Measurements from ENCODE around the gene HSDL1. TPM values are rescaled to one million over a fixed set of nuclear protein-coding genes. Genes with fewer than 3 reads are reported as not detected.
"Not testable (repeated sequence)": the region's sequence is repeated elsewhere in the genome, so short reads cannot be mapped to it uniquely, and the experiment has no call there.

Gene HSDL1
- total RNA-seq, 1 experiment from 2014 or later, result 55.2 TPM

DNA sequence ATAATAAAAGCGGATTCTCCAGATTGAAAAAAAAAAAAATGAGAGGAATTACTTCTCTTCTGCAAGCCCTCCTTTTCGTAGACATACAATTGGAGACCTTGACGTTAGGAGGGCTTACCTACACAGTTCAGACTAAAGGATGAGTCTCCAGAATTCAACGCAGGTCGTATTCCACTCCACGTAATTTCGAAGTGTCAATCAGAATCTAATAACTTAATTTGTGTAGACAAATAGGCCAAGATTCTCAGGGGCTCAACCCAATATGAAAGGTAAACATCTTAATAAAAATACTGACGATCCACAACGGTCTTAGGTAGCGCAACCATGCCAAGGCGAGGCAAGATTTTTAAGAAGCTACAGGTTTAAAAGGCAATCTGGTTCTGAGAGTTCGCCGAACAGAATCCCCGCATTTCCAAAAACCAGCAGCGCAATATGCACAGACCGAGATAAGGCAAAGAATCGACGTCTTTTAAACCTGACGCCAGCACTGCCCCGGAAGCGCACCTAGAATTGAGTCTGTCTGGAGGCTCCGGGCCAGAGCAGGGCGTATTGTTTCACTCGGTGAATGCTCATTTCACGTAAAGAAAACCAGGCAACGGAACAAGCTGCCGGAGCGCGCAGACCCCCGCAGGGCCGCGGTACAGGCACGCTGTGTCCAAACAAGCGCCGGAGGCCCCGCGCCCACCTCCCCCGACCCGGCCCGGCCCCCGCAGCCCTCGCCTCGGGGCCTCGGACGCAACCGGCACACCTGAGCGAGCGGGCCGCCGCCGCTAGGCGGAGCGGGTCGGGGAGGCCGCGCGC, 28.9 kb downstream of the HSDL1 start:
- H3K9me3 ChIP-seq (ENCODE audit: low read length), result no peaks in the 10 kb centered on the region
- H3K4me3 ChIP-seq (ENCODE audit: low read length), result peak overlapping the region; percentile 91
- H3K9me2 ChIP-seq (replicated peaks; ENCODE audit: insufficient read depth, low read length), result no peaks in the 10 kb centered on the region
- peak overlapping the region; percentile 98 for H3K9ac ChIP-seq (ENCODE audit: low read length)
- H3K36me3 ChIP-seq (ENCODE audit: insufficient read depth, low read length), result no peaks in the 10 kb centered on the region
- peaks cover 53% of the 10 kb centered on the region for H3K79me2 ChIP-seq (ENCODE audit: low read length)
- peak overlapping the region; percentile 82 for H3K27ac ChIP-seq (ENCODE audit: low read length)
- peak overlapping the region; percentile 89 for H3K4me2 ChIP-seq (ENCODE audit: low read depth, low read length, poor library complexity, severe bottlenecking)
- peaks cover 23% of the 10 kb centered on the region for H3K4me1 ChIP-seq (ENCODE audit: low read length)
- peak overlapping the region; percentile 61; the same call in 1 of the 2 replicates for H2AFZ ChIP-seq (ENCODE audit: low read length)
- 0 out of 2 replicates have a peak, but pooled peaks cover 4% of the 10 kb centered on the region for H4K20me1 ChIP-seq (ENCODE audit: insufficient read depth, low read depth, low read length)
- DNase-seq, result peak; percentile 83
- no peaks in the 10 kb centered on the region for H3K27me3 ChIP-seq (ENCODE audit: low read length)

- Histone ChIP-seq H3K79me2 (ENCODE audit: low read length) (peaks cover 95% of the 10 kb centered on the region), H3K4me1 (ENCODE audit: low read length) (peaks cover 26% of the 10 kb centered on the region), H4K20me1 (ENCODE audit: insufficient read depth, low read depth, low read length) (peaks cover 17% of the 10 kb centered on the region; the same call in 1 of the 2 replicates)
- H3K27ac ChIP-seq (ENCODE audit: low read length); H3K4me2 ChIP-seq (ENCODE audit: low read depth, low read length, poor library complexity, severe bottlenecking); H2AFZ ChIP-seq (ENCODE audit: low read length); H3K9me2 ChIP-seq (replicated peaks; ENCODE audit: insufficient read depth, low read length); DNase-seq; H3K9ac ChIP-seq (ENCODE audit: low read length); H3K9me3 ChIP-seq (ENCODE audit: low read length); H3K36me3 ChIP-seq (ENCODE audit: insufficient read depth, low read length); H3K4me3 ChIP-seq (ENCODE audit: low read length); H3K27me3 ChIP-seq (ENCODE audit: low read length): not testable (repeated sequence)
These were observed 33.0 kb downstream of the HSDL1 start for GRCh38 chr16:84111949-84112348.

DNA sequence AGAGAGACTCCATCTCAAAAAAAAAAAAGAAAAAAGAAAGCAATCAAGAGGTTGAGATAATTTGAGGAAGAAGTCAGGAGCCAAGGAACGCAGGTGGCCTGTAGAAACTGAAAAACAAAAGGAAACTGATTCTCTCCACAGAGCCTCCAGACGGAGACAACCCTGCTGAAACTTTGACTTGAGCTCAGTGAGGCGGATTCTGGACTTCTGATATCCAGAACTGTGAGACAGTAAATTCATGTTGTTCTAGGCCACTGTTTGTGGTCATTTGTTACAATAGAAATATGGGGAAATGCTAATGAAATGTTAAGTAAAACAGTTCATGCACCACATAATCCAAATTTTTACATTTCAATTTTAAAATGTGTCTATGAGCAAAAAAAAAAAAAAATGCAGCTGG, 33.5 kb downstream of the HSDL1 start:
- no peaks in the 10 kb centered on the region for H3K36me3 ChIP-seq (ENCODE audit: insufficient read depth, low read length)
- H3K27me3 ChIP-seq (ENCODE audit: low read length), result no peaks in the 10 kb centered on the region
- H3K4me1 ChIP-seq (ENCODE audit: low read length), result peaks cover 26% of the 10 kb centered on the region
- no peak overlapping the region for H3K9ac ChIP-seq (ENCODE audit: low read length)
- no peak overlapping the region for H2AFZ ChIP-seq (ENCODE audit: low read length)
- H3K4me3 ChIP-seq (ENCODE audit: low read length), result no peak overlapping the region
- H3K9me3 ChIP-seq (ENCODE audit: low read length), result no peaks in the 10 kb centered on the region
- no peak overlapping the region for H3K4me2 ChIP-seq (ENCODE audit: low read depth, low read length, poor library complexity, severe bottlenecking)
- peaks cover 99% of the 10 kb centered on the region for H3K79me2 ChIP-seq (ENCODE audit: low read length)
- no peak for DNase-seq
- H3K27ac ChIP-seq (ENCODE audit: low read length), result no peak overlapping the region
- H4K20me1 ChIP-seq (ENCODE audit: insufficient read depth, low read depth, low read length), result peaks cover 17% of the 10 kb centered on the region; the same call in 1 of the 2 replicates
- H3K9me2 ChIP-seq (replicated peaks; ENCODE audit: insufficient read depth, low read length), result no peaks in the 10 kb centered on the region

DNA sequence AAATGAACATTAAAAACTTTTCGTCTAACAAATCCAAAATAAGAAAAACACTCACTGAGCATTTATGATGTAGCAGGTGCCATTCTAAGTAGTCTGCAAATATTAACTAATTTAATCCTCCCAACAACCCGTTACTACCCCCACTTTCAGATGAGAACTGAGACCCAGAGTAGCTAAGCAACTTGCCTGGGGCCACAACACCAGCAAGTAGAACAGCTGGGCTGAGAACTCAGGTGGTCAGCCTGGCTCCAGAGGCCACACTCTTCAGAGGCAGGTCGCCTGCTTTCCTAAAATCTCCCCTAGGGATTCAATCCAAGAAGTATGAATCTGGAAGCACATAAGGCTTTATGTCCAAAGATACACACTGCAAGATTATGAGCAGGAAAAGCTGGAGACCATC, 34.5 kb downstream of the HSDL1 start:
- H4K20me1 ChIP-seq (ENCODE audit: insufficient read depth, low read depth, low read length), result peaks cover 17% of the 10 kb centered on the region; the same call in 1 of the 2 replicates
- no peak overlapping the region for H3K27ac ChIP-seq (ENCODE audit: low read length)
- no peak overlapping the region for H3K4me3 ChIP-seq (ENCODE audit: low read length)
- H3K79me2 ChIP-seq (ENCODE audit: low read length), result peaks cover 98% of the 10 kb centered on the region
- no peaks in the 10 kb centered on the region for H3K9me2 ChIP-seq (replicated peaks; ENCODE audit: insufficient read depth, low read length)
- no peak for DNase-seq
- no peak overlapping the region for H3K9ac ChIP-seq (ENCODE audit: low read length)
- no peaks in the 10 kb centered on the region for H3K36me3 ChIP-seq (ENCODE audit: insufficient read depth, low read length)
- H3K4me2 ChIP-seq (ENCODE audit: low read depth, low read length, poor library complexity, severe bottlenecking), result no peak overlapping the region
- peaks cover 25% of the 10 kb centered on the region for H3K4me1 ChIP-seq (ENCODE audit: low read length)
- no peaks in the 10 kb centered on the region for H3K9me3 ChIP-seq (ENCODE audit: low read length)
- H3K27me3 ChIP-seq (ENCODE audit: low read length), result no peaks in the 10 kb centered on the region
- no peak overlapping the region for H2AFZ ChIP-seq (ENCODE audit: low read length)

GRCh38 chr16:84109598-84110335, 35.2 kb downstream of the HSDL1 start:
- no peaks in the 10 kb centered on the region for H3K9me2 ChIP-seq (replicated peaks; ENCODE audit: insufficient read depth, low read length)
- H3K4me1 ChIP-seq (ENCODE audit: low read length), result peaks cover 17% of the 10 kb centered on the region
- H3K79me2 ChIP-seq (ENCODE audit: low read length), result peaks cover 98% of the 10 kb centered on the region
- no peak overlapping the region for H3K9ac ChIP-seq (ENCODE audit: low read length)
- no peak for DNase-seq
- no peaks in the 10 kb centered on the region for H3K9me3 ChIP-seq (ENCODE audit: low read length)
- H3K4me2 ChIP-seq (ENCODE audit: low read depth, low read length, poor library complexity, severe bottlenecking), result no peak overlapping the region
- H3K4me3 ChIP-seq (ENCODE audit: low read length), result no peak overlapping the region
- H2AFZ ChIP-seq (ENCODE audit: low read length), result no peak overlapping the region
- no peaks in the 10 kb centered on the region for H3K27me3 ChIP-seq (ENCODE audit: low read length)
- H3K27ac ChIP-seq (ENCODE audit: low read length), result no peak overlapping the region
- H3K36me3 ChIP-seq (ENCODE audit: insufficient read depth, low read length), result no peaks in the 10 kb centered on the region
- H4K20me1 ChIP-seq (ENCODE audit: insufficient read depth, low read depth, low read length), result peaks cover 13% of the 10 kb centered on the region; the same call in 1 of the 2 replicates

DNA sequence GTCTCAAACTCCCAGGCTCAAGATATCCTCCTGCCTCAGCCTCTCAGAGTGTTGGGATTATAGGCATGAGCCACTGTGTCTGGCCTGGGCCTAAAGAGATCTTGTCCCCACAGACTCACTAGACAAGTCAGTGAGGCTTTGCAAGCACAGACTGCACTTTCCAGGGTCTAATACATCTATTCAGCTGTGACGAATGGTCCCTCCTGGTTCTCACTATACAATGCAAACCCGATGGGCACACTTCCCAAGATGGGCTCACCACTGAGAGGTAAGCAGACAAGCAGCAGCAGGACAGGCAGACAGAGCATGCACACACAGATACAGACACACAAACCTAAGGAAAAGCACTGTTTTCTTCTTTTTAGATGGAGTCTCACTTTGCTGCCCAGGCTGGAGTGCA, 37.1 kb downstream of the HSDL1 start:
- no peak for DNase-seq
- no peaks in the 10 kb centered on the region for H3K36me3 ChIP-seq (ENCODE audit: insufficient read depth, low read length)
- H3K9me2 ChIP-seq (replicated peaks; ENCODE audit: insufficient read depth, low read length), result no peaks in the 10 kb centered on the region
- H3K27me3 ChIP-seq (ENCODE audit: low read length), result no peaks in the 10 kb centered on the region
- no peak overlapping the region for H3K4me2 ChIP-seq (ENCODE audit: low read depth, low read length, poor library complexity, severe bottlenecking)
- no peak overlapping the region for H3K4me3 ChIP-seq (ENCODE audit: low read length)
- peaks cover 98% of the 10 kb centered on the region for H3K79me2 ChIP-seq (ENCODE audit: low read length)
- H3K9me3 ChIP-seq (ENCODE audit: low read length), result no peaks in the 10 kb centered on the region
- peaks cover 13% of the 10 kb centered on the region for H3K4me1 ChIP-seq (ENCODE audit: low read length)
- H2AFZ ChIP-seq (ENCODE audit: low read length), result no peak overlapping the region
- H3K9ac ChIP-seq (ENCODE audit: low read length), result no peak overlapping the region
- no peak overlapping the region for H3K27ac ChIP-seq (ENCODE audit: low read length)
- peaks cover 13% of the 10 kb centered on the region; the same call in 1 of the 2 replicates for H4K20me1 ChIP-seq (ENCODE audit: insufficient read depth, low read depth, low read length)

- Histone ChIP-seq H4K20me1 (ENCODE audit: insufficient read depth, low read depth, low read length) (peaks cover 13% of the 10 kb centered on the region; the same call in 1 of the 2 replicates), H3K4me1 (ENCODE audit: low read length) (peaks cover 22% of the 10 kb centered on the region), H3K9me2 (replicated peaks; ENCODE audit: insufficient read depth, low read length) (no peaks in the 10 kb centered on the region)
These were observed 38.8 kb downstream of the HSDL1 start for GRCh38 chr16:84105948-84106740.

More at GRCh38 chr16:84105948-84106740, 38.8 kb downstream of the HSDL1 start:
- Histone ChIP-seq H3K36me3 (ENCODE audit: insufficient read depth, low read length) (no peaks in the 10 kb centered on the region), H3K9me3 (ENCODE audit: low read length) (no peaks in the 10 kb centered on the region), H3K4me3 (ENCODE audit: low read length) (no peak overlapping the region), H3K27ac (ENCODE audit: low read length) (no peak overlapping the region), H3K4me2 (ENCODE audit: low read depth, low read length, poor library complexity, severe bottlenecking) (no peak overlapping the region), H3K27me3 (ENCODE audit: low read length) (no peaks in the 10 kb centered on the region), H2AFZ (ENCODE audit: low read length) (no peak overlapping the region), H3K9ac (ENCODE audit: low read length) (no peak overlapping the region), H3K79me2 (ENCODE audit: low read length) (peaks cover 98% of the 10 kb centered on the region)
- DNase-seq, result no peak

Measured in Karpas-422 (cell line).